AML-193 (cell line): Measurements from ENCODE around the gene HAS3.
"Not testable (repeated sequence)": the region's sequence is repeated elsewhere in the genome, so short reads cannot be mapped to it uniquely, and the experiment has no call there.

Source experiments
- DNase-seq, 2 experiments: peaks; one replicate each; lab custom pipeline; 2025; lab: John Stamatoyannopoulos, UW

HAS3 gene

GRCh38 chr16:69143116-69143515, 37.7 kb downstream of the HAS3 start:
- no peak for DNase-seq

- no peak for DNase-seq
These were observed 40.2 kb downstream of the HAS3 start for GRCh38 chr16:69145658-69146057.

- DNase-seq, result not testable (repeated sequence)
These were observed 44.2 kb downstream of the HAS3 start for GRCh38 chr16:69149621-69150020.

GRCh38 chr16:69150146-69150865, 44.9 kb downstream of the HAS3 start:
- DNase-seq, result peak; percentile 60 to 69

- DNase-seq, result no peak
These were observed 51.7 kb downstream of the HAS3 start for GRCh38 chr16:69157196-69157595.

GRCh38 chr16:69160192-69160591, 54.7 kb downstream of the HAS3 start:
- DNase-seq, result no peak

- no peak for DNase-seq
These were observed 60.1 kb downstream of the HAS3 start for GRCh38 chr16:69165584-69165983.

GRCh38 chr16:69166221-69166833, 60.9 kb downstream of the HAS3 start:
- DNase-seq, result no peak

GRCh38 chr16:69166946-69167930, 61.8 kb downstream of the HAS3 start:
- no peak for DNase-seq
